GM19193 (cell line): ENCODE results near the gene SLITRK1.

Experiments
- POLR2A ChIP-seq: IDR thresholded peaks from 4 replicates; pipeline ENCODE4 v1.6.1; 2011; ENCODE audit not compliant: insufficient read depth, insufficient read length; ENCODE audit errors: extremely low read depth

Gene SLITRK1

DNA sequence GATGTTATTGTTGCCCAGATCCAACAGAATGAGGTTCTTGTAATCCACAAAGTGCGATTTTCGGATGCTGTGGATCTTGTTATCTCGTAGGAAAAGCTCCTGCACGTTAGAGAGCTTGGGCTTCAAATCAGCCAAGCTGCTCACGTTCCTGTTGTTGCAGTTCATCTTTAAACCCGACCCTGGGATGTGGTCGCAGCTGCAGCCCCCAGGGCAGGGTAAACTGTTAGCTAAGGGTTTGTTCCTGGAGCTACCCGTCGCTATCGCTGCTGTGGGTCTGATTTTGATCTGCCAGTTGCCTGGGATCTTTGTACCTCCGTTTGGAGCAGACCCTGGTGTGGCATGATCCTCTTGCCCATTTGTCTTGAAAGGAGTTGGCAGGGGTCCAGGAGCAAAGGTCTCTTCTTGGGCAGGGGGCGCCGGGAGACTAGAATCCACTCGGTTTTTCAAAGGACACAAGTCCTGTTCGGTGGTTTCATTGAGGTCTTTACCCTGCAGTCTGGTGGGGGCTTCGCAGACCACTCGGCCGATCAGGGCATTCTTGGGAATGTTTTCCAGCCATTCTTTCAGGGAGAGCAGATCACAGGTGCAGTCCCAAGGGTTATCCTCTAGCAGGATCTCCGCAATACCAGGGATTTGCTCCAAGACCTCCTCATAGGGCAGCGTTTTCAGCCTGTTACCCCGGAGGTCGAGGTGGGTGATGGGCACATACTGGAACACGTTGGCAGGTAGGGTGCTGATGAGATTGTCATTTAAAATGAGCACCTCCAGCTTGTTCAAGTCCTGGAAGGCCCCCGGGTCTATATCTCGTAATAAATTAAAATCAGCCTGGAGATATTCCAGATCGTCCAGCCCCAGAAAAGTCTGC lies 1.8 kb downstream of the SLITRK1 start:
- TF ChIP-seq POLR2A, result no peak

DNA sequence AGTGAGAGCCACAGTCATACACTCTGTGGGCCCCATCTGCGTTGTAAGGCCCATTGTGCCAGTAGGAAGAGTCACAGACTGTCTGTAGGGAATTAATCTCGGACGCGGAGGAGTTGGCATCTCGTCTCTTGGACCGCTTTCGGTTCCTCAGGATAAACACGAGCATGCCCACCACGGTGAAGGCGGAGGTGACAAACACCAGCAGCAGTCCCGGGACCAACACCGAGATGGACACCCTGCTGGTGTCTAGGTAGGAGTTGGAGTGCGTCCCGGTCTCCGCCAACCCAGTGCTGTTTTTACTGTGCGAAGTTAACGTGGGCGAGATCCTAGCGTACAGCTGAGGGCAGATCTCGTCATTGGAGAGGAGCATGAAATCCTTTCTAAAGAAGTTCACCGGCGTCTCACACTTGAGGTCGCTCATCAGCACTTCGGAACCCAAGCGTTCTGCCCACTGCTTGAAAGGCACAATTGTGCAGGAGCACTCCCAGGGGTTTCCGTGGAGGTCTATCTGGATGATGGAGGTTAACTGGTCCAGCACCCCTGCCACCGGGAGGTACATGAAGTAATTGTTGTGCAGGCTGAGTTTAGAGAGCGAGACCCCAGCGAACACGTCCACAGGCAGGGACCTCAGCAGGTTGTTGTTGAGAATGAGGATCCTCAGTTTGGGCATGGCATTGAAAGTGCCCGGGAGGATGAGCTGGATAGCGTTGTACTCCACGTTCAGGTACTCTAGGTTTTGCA lies 2.7 kb downstream of the SLITRK1 start:
- no peak for TF ChIP-seq POLR2A

DNA sequence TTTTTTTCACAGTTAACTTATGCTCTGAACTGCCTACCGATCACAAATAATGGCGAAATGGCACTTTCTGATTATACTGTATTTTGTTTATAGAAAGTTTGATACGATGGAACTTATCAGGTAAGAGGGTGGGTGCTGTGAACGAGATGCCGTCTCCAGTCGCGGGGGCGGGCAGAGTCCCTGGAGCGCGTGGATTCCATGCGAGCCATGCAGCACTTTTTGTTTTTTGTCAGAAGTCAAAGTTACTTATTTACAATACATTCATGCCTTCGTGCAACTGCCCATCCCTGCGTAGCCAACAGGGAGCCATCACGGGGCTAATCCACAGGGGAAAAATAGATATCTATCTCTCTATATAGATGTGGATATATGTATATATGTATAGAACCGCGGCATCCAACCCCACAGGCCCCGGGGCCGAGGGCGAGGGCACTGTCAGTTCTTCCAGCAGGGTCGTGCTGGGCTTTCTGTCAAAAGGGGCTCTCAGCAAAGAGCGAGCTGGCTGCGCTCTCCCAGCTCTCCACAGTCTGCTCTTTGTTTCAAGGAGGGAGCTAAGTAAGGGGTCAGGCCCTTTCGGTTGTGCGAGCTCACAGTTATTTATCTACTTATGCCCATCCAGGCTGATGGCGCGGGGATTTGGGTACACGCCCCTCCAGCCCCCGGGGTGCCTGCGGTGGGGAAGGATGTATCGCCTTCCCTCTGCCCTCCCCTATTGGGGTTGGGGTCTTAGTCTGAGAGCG lies 3.4 kb downstream of the SLITRK1 start:
- no peak for TF ChIP-seq POLR2A

DNA sequence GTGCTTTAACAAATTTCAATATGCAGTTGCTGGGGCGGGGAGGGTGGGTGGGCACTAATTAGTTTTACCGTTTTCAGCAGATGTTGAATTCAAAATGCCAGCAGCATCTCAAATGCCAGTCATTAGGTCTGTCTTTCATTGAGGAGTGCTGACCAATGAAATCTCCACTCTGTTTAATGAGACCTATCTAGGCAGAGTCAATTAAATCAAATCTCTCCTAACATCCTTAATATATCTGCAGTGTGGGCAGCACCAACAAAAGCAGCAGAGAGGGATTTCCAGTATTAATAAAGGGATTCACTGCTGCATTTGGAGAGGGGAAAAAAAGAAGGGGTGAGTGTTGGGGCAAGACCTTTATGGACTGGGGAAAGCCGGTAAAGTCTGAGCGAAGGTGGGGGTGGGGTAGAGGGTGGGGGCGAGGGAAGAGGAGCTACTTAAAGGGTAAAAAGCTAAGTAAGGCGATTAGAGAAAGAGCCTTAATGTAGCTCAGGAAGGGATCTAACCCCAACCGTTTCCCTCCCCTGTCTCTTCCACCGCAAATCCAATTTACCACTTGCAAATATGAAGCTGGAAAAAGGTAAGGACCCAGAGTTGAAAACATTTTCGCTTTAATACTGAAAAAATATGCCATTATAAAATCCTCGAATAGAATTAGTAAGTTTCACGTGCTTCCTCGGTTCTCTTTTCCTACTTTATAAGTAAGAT lies 4.5 kb downstream of the SLITRK1 start:
- no peak for TF ChIP-seq POLR2A

DNA sequence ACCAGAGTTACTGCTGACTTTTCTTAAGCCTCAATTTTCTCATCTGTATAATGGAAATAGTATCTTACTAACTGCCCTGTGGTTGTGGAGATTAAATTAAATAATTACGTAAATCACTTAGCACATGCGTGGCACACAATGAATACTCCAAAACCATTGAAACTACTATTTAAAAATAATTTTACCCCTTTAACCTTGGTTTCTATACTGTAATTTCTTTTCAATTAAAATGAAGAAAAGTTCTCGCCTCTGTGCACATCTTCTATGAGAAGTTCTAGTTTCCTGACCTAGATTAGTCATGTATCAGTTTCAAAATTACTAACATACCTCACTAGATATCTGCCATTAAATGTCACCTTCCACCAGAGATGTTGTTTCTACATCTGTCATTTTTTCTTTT lies 5.7 kb downstream of the SLITRK1 start:
- TF ChIP-seq POLR2A, result no peak

DNA sequence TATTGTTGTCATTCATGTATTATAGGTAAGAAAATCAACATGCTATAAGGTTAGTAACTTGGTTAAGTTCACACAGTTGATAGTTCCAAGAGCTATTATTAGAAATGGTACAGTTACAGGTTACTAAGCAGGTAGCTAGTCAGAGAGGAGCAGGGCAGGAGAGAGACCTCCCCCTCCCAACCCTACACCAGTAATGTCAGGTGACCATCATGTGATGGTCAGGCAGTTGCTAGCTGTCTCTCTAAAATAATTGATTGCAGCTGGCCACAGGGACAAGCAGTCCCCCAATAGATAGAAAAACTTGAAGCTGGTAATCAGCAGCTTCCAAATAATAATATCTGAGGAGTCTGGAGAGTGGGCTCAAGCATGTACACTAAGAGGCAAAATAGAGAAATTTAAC lies 14.6 kb downstream of the SLITRK1 start:
- TF ChIP-seq POLR2A, result no peak

DNA sequence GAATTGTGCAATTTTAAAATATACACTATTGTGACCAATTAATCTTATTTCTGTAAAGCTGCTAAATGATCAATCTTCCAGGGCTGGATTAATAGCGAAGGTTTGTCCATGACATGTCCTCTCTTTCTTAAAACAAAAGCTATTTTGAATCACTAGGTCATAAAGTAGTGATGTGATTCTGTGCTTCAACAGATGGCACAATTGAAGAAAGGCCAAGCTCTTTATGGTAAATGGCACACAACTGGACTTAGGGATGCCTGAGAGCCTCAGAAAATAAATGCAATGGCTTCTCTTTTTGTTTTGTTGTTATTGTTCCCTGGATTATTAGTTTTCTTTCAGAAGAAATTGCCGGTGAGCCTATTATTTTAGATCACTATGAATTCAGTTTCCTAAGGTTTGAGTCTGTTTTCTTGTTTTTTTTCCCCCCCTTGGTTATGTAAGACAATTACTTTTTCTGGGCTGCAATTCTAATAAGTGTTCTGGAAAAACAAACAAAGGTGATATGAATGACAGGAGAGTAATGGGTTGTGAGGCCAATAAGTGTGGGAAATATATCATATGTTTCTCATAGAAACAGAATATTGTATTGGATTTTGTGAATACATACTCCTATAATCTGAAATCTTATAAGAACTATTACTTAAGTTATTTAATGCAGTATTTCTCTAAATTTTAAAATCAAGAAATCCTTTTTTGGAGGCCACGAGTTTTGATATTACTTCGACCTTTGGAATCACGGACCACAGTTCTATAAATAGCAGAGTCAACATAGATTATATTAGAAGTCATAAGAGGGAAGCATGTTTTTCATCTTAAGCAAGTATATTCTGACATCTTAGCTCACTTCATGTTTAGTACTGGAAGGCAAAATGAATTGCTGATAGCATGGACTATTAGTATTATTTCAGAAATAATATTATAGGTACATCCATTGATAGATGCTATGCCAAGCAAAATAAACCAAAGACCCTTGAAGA lies 16.8 kb downstream of the SLITRK1 start:
- TF ChIP-seq POLR2A, result no peak

DNA sequence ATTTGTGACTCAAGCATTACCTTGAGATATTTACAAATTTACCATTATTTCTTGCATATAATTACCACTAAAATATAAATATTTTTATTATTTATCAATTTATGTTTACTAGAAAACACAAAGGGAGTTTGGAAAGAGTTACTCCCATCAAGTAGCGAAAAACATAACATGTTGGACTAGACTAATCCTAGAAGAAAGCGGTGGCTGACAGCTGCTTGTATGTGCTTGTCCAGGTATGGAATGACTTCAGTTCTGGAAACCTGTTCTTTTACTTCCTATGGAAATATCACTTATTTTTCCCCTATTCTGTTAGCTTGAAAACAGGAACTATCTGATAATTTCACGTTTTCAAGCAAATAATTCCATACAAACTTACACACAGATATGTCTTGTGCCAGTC lies 28.5 kb downstream of the SLITRK1 start:
- TF ChIP-seq POLR2A, result no peak

DNA sequence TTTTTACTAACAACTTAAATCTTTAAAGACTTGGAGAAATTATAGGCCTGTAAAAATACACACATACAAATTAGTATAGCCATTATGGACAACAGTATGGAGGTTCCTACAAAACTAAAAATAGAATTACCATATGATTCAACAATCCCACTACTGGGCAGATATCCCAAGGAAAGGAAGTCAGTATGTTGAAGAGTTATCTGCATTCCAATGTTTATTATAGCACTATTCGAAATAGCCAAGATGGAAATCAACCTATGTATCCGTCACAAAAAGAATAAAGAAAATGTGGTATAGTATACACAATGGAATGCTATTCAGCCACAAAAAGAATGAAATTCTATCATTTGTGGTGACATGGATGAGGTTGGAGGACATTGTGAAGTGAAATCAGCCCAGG lies 37.2 kb downstream of the SLITRK1 start:
- TF ChIP-seq POLR2A, result no peak

DNA sequence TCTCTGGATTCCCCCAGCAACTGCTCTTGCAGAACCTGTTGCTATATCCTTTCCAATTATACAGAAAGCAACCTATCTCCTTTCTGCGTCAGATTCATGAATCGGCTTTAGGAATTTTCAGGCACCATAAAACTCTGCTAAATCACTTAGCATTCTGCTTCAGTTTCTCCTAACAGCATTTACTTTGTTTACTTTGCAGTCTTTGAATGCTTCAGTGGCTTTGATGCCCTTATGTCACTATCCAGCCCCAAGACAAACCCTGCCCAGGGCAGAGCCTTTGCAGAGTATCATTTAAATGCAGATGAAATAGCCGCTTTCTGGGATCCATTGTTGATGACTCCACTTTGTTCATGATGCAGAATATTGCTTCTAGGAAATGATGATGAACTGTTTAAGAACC lies 43.1 kb downstream of the SLITRK1 start:
- TF ChIP-seq POLR2A, result no peak

DNA sequence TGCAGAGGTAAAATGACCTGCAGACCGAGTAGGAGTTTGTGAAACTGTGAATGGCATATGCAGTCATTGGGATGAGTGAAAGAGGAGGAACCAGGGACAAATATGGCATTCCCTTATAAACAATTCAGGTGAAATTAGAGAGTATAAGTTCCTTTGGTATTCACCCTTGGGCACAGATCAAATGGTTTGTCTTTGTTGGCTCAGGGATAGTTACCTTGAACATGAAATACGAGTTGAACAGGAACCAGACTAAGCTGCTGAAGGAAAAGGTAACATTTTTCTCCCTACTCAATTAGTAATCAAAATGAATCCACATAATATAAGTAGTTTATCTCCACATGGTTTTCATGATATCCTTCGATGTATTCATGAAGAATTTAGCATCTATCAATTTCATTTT lies 50.5 kb downstream of the SLITRK1 start:
- no peak for TF ChIP-seq POLR2A

DNA sequence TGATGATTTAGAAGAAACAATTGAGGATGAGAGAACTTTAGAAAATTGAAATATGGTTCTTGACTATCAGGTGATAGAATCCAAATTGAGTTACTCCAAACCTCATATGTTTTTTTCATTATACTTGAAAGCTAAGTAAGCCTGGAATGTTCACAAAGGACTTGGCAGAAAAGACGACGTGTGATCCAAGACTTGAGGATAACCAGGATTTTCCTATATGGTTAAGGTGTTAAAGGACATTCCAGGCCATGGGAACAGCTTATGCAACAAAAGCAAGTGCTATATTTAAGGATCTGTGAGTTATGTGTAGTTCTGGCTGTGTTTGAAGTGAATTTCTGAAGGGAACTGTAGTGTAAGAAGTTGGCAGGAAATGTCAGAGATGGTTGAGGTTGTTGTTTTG lies 52.5 kb downstream of the SLITRK1 start:
- TF ChIP-seq POLR2A, result no peak

DNA sequence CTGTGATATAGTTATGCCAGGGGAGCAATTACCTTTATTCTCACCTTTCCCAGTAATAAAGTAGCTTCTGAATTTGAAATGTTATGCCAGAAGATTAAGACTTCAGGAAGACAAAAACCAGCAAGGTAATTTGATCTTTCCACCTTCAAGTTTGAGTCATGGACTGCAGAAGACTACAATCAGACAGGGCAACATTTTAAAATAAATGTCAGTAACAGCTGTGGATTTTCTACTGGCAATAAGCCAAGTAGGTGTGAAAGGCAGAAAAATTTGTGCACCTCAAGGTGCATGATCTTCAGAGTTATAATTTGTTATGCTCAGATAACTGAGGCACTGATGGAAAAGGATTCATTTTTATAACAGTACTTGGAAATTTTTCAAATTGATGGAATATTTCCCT lies 54.9 kb downstream of the SLITRK1 start:
- no peak for TF ChIP-seq POLR2A
